HG02759 (cell line): Measurements from ENCODE around the gene RASA3.
"Not testable (repeated sequence)": the region's sequence is repeated elsewhere in the genome, so short reads cannot be mapped to it uniquely, and the experiment has no call there.

Experiments used
- ATAC-seq: cut with Tn5 transposase; IDR thresholded peaks from one replicate; pipeline ENCODE4 v1.9.1; 2021; ENCODE audit warnings: mild to moderate bottlenecking, moderate library complexity; ENCODE audit not compliant: unreplicated experiment

Gene RASA3

DNA sequence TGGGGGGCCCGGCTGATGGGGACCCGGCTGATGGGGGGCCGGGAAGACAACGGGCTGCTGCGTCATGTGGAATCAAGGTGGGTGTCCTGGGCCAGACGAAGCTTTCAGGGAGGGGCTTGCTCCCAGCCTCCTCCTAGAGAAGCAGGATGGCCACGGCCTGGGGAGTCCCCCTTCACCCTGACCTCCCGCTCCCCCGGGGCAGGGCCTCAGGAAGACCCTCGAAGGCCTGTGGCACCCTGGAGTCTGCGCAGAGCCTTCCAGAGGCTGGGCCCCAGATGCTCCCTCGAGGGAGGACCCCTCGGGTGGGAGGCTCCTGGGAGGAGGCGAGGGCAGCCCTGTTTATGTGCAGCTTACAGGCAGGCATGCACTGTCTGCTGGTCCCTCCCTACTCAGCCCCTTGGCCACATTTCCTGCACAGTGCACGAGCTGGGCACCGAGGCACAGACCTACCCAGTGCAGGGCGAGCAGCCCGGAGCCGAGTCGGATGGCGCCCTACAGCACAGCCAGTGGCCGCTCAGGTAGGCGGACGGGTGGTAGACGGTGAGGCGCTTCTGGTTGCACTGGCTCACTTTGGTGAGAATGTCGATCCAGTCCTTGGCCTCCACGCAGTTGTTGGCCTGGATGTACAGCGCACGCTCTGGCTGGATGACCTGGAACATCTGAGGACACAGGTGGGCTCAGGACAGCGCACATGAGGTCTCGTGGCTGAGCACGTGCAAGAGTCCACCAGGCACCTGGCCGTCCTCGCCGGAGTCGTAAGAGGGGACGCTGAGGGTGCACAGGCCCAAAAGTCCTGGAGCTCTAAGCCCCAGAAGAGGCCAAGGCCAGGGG lies 136.1 kb downstream of the RASA3 start:
- no peak for ATAC-seq

DNA sequence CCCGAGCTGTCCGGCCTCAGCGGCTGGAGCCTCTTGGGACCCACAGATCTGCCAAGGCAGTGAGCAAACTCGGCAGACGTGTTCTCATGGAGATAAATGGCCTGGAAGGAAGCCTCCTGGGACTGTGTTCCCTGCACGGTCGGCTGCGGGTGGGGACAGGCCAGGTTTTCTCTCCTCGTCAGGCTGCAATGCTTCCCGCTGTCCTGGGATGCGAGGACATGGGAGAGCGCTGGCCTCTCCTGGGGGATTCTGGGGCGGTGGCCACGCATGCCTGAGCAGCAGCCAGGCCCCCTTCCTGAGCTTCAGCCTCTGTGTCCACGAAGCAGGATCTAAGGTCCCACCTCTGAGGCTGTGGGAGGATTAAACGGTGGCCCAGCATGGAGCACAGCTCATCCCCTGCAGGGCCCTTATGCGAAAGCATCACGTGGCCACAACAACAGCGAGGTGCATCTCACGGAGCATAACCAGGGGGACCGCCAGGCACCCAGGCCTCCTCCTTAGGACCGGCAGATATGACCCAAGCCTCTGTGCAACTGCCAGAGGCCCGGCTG lies 137.3 kb downstream of the RASA3 start:
- no peak for ATAC-seq

DNA sequence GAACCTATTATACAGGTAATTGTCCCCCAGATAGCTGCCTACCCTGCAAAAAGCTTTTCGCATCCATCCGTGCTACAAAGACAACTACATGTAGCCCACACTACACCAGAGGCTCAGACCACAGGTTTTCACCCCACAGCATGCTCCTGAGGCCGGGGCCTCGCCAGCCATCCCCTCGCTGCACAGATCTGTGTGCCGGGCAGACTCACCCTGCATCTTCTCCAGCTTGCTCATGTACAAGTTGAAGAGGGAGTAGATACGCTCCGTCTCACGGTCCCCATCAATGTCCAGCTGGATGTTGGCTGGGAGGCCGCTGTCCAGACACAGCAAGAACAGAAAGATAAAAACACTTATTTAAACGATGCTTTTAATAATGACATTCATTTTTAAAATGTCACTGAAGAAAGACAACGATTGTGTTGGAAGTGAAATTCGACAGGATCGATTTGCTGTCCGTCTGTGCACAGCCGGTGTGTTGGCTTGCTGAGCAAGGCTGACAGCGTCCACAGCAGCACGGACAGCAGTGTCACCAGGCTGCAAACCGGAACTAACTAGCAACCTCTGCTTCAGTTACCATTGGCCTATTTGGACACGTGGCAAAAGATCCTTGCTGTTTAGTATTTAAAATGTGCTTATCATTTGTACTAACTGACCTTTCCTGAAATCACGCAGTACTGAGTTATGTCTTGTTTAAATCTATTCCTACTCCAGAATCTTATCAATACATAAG lies 140.0 kb downstream of the RASA3 start:
- ATAC-seq = no peak

DNA sequence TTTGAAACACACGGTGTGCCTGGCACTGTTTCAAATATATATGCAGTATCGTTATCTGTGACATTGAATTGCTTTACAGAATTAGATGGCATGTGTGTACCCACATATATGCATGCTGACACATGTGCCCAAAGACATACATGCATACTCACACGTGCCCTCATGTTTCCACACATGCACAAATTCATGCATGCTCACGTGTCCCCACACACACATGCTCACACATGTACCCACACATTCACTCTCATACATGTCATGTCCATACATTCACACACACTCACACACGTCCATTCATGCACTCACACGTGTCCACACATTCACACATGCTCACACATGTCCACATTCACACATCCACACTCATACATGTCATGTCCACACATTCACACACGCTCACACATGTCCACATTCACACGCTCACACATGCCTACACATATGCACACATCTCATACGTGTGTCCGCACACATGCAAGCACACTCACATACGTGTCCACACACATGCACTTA lies 140.7 kb downstream of the RASA3 start:
- ATAC-seq = no peak

DNA sequence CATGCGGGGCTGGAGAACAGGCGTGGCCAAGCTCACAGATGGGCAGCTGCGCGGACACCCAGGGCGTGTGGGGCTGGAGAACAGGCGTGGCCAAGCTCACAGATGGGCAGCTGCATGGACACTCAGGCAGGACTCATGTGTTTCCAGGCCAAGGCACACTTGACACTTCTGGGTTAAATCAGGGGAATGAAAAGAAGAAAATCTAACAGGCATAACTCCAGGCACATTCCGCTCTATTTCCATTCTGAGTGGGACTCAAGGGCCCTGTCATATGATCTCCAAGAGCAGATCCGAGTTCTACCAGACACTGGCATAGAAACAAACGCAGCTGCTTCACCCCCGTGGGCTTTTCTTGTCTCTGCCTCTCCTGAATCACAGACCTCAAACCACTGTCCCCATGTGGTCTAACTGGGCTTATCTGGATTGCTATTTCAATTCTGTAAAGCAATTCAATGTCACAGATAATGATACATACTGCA lies 141.2 kb downstream of the RASA3 start:
- no peak for ATAC-seq

DNA sequence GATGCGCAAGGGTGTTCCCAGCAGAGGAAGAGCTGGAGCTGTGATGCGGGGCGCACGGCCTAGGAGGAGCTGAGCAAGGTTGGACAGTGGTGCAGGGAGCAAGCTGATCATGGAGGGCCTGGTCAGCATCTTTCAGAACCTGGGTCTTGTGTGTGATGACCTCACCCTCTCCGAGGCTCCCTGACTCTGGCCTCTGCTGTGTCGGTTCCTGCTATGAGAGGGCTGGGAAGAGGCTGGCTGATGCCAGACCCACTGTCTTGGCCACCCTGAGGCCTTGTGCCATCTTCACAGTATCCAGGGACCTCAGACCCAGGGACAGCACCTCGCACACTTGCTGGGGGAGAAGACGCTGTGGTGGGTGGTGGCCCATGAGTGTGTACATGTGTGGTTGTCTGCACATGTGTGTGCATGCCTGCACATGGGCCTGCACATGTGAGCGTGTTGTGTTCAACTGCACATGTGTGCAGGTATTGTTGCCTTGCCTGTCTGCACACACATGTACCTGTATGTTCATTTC lies 142.0 kb downstream of the RASA3 start:
- ATAC-seq = no peak

DNA sequence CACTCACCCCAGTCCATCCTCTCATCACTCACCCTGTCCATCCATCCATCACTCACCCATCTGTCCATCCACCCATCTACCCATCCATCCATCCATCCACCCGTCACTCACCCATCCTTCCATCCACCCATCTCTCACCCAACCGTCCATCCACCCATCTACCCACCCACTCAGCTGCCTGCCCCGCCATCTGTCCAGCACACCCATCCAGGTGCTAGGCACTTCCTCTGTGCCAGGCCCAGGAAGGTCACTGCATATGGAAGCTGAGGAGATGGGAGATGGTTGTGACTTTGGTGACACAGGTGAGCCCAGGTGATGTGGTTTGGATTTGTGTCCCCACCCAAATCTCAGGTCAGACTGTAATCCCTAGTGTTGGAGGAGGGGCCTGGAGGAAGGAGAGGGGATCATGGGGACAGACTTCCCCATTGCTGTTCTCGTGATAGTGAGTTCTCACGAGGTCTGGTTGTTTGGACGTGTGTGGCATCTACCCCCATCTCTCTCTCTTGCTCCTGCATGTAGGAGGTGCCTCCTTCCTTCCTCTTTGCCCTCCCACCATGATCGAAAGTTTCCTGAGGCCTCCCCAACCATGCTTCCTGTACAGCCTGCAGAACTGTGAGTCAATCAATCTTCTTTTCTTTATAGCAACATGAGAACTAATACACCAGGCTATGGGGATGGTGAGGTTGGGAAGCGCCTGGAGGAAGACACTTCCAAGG lies 142.7 kb downstream of the RASA3 start:
- ATAC-seq = no peak

DNA sequence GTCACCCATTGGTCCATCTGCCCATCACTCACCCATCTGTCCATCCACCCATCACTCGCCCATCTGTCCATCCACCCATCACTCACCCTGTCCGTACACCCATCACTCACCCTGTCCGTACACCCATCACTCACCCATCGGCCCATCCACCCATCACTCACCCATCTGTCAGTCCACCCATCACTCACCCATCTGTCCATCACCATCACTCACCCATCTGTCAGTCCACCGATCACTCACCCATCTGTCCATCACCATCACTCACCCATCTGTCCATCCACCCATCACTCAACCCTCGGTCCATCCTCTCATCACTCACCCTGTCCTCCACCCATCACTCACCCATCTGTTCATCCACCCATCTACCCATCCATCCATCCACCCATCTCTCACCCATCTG lies 143.6 kb downstream of the RASA3 start:
- not testable (repeated sequence) for ATAC-seq

DNA sequence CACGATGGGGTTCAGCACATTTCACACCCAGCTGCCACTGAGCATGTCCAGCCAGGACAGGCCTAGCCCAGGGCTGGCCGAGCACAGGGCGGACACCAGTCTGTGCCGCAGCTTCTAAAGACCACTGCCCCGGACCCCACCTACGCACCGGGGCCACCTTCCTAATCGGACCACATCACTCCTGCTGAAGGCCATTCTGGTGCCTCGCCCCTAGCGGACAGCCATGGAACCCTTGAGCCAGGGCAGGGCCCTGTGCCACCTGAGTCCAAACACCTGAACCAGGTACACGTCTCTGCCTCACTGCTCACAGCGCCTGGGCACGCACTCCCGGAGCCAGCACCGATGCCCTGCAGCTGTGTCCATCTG lies 150.1 kb downstream of the RASA3 start:
- ATAC-seq = no peak

DNA sequence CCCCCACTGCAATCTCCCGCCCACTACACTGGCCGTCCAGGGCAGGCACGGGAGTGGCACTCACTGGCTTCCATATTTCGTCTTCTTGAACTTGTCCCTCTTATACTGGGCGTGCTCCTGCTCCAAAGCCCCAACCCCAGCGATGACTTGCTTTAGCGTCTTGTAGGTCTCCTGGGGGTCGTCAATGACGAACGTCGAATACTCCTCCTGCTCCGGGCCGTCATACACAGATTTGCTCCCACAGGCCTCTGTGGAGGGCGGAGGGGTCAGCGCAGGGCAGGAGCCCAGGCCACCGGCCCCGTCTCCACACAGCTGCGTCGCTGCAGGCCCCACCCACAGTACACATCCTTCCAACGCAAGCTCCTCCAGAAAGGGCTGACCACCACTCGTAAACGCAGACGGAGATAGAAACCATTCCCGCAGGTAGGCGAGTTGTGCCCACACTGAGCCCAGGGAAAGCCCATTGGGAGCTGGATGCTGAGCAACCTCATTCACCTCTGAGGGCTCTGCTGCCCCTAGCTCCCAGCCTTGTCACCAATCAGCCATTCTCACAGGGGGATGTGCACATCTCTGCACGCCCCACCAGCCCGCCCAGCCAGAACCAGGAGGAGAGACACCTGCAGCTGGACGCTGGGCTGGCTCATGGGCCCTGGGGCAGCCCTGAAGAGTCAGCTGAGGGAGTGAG lies 150.7 kb downstream of the RASA3 start:
- no peak for ATAC-seq

DNA sequence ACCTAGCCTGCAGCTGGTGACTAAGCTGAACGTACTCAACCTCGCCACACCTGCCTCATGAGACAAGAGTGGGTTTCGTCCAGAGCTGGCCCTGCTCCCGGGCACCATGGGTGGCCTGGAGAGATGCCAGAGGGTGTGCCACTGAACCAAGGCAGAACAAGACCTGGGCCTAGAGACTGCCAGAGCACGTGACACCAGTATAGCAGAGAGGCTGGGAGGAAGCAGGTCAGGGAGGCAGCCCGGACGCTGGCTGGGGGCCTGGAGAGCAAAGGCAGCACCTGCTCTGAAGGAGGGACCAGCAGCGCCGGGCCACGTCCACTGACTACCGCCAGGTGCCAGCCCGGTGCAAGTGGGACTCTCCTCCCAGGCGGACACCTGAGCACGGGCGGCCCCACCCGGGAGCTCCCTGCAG lies 151.2 kb downstream of the RASA3 start:
- ATAC-seq = no peak

DNA sequence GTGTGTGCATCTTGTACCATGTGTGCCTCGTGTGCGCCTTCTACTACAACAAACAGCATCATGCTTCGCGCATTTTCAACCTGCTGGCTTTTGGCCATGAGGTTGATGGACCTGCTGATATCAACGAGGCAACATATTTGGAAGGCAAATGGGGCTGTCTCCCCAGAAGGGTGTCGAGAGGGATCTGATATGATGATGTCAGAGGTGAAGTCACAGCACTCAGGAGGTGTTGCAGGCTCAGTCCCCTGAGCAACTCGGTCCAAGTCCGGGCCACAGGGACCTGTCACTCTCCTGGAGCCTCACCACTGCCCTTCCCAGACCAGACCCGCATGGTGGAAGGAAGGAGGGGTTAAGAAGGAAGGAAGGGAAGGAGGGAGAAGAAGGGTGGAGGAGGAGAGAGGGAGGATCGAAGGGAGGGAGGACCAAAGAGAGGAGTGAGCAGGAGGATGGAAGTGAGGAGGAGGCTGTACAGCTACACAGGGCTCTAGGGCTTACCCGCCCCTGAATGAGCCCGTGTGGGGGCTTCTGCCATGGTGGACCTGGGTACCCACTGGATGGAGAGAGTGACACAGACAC lies 151.8 kb downstream of the RASA3 start:
- ATAC-seq = no peak

DNA sequence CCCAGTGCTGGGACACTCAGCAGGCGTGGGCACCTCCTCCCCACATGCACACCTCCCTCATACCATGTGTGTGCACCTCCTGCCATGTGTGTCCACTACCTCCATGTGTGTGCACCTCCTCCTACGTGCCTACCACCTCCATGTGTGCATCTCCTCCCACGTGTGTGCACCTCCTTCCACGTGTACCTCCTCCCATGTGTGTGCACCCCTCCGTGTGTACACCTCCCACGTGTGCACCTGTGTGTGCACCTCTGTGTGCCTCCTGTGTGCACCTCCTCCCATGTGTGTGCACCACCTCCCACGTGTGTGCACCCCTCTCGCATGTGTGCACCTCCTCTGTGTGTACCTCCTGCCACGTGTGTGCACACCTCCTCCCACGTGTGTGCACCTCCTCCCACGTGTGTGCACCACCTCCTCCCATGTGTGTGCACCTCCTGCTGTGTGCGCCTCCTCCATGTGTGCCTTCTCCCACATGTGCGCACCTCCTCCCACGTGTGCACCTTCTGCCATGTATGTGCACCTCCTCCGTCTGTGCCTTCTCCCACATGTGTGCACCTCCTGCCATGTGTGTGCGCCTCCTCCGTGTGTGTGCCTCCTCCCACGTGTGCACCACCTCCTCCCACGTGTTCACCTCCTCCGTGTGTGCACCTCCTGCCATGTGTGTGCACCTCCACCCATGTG lies 152.5 kb downstream of the RASA3 start:
- ATAC-seq = no peak

DNA sequence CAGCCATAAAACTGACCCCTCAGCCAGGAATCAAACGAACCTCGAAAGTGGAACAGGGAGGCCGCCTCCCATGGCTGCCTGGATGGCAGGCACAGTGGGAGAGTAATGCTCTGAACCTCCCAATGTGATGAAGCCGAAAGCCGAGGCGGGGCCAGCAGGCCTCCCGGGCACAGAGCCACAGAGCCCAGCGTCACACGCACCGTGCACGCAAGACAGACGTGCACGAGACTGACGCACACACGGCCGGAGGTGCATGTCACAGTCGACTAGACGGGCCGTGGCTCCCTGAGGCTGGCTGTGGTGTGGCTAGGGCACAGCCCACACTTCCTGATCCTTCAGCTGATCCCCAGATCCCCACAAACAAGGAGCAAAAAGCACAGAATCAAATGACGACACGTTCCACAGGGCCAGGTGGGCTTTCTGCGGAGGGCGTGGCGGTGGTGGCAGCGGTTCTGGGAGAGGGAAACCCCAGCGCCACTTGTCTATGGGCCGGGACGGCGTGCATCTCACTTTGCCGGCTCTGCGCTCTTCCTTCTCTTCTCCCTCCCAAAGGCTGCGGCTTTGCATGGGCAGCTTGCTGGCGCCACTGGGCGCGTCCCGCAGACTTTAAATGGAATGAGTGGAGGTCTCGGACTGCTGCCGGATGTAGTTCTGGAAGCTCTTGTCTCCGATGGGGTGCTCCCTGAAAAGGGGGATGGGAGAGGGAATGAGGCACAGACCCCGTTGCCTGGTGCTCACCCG lies 153.5 kb downstream of the RASA3 start:
- no peak for ATAC-seq

DNA sequence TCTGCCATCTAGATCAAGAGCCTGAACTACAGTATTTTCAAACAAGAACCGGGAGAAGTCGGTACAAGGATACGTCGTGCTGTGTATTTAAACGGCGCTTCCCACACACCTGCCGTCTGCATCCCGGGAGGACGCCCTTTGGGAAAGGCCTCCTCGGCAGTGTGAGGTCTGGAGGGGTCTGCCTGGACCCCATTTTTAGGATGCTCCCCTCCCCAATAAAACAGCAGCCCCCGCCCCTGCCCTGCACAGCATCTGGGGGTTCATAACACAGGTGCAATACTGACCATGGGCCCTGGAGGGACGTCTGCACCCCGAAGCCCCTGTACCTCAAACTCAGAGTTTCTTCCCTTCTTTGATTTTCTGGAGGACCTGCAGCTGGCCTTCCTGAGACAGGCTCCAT lies 154.4 kb downstream of the RASA3 start:
- ATAC-seq = no peak

DNA sequence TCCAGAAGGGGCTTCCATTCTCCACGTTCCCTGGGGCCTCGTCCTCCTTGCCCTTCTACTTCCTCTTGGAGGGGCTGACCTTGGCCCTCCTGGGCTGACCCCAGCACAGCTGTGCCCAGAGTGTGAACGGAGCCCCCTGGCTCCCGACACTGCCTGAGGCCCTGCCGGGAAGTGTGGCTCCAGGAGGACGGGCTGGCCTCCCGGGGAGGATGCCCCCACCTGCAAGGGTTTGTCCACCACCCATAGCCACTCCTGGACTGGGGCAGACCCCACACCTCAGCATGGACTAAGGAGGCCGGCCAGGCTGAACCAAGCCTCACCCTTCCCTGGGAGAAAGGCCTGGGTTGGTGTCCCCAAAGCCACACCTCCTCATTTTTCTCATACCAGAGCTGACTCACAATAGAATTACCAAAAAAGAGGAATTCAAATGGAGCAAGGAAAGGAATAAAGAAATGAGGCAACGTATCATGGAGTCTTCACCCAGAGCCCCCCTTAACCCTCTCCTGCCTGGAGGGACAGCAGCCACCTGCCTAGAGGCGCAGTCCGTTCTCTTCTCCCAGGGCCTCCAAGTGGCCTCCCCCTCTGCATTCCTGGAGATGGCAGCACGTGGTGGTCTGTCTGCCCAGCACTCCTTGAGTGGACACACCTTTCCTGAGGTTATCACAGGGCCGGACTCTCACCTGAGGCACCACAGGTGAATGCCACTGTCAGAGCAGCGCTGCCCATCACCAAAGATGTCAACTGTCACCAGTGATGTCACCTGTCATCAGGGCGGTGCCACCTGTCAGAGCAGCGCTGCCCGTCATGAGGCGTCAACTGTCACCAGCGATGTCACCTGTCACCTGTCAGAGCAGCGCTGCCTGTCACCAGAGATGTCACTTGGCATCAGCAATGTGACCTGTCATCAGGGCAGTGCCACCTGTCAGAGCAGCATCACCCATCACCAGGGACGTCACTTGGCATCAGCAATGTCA lies 155.4 kb downstream of the RASA3 start:
- no peak for ATAC-seq

DNA sequence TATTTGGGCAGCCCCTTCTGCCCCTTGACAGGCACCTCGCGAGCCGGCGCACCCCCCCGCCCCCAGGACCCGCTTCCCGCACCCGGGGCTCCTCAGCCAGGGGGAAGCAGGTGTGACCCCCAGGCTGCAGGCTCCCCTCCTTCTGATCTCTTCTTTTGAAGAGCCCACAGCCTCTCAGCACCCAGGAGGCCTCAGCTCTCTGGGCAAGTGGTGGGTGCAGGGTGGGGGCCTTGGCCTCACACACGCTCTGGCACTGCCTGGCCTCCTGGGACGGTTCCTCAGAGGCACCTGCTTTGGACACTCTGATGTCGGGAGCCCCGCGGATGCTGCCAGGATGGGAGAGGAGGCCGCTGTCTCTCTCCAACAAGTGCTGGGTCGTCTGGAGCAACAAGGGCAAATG lies 157.0 kb downstream of the RASA3 start:
- ATAC-seq = no peak
